ENCODE results near the gene ELOF1. TPM values are rescaled to one million over a fixed set of nuclear protein-coding genes. Genes with fewer than 3 reads are reported as not detected.
A peak's percentile ranks its signal among the peaks of the same experiment; 100 is the strongest.
"Not testable (repeated sequence)": the region's sequence is repeated elsewhere in the genome, so short reads cannot be mapped to it uniquely, and the experiment has no call there.

The ELOF1 gene
- total RNA-seq: 49.2 and 49.9 TPM in 2 replicates
- long read RNA-seq, transcript ELOF1-201 (4 exons, 1,019 nt): major isoform, 20 of 26 reads
- long read RNA-seq, partial matches to known transcripts: 2 of 26 reads
- long read RNA-seq, other reads (novel, unspliced or antisense): 4 of 26 reads

DNA sequence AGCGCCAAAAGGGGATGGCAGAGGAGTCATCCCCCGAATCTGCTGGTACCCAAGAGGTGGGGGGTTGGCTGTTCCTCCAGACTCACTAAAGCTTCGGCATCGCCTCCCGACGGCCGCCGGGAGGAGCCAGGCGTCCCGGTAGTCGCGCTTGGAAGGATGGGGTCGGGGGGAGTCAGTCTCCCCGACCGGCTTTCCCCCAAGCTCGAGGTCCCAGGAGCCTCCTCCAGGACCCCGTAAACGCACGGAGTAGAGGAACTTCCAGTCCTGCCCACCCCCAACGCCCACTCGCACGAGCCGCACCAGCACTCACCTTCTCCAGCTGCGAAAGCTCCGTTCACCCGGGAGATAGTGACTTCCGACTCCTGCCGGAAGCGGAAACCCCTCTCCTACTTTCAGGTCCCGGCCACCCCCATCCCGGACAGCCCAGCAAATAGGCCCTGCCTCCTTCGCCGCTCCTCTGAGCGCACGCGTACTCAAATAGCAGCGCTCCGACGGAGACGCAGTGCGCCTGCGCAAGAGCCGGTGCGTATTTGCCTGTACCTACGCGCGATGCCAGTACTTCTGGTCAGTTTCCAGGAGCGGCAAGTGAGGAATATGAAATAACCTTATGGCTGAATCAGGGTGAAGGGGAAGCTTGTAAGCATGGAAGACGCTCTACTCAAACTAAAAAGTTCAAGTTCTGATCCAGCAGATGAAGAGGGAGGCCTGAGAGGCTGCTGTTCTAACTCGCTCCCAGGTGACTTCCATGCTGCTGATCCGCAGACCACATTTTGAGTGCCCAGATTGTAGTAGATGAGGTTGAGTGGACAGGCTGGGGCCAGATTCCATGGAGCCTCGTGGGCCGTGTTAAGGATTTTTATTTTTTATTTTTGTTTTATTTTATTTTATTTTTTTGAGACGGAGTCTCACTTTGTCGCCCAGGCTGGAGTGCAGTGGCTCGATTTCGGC is at the start of gene ELOF1:
ELOF1 (minus strand) TSS at position 350 of the 948 bp plus-strand sequence. CDS start 4,883 bp downstream, outside the sequence.
- peak within 1 kb of the TSS; percentile 84 for H3K27ac Mint-ChIP-seq (ENCODE audit: unreplicated experiment)
- H3K36me3 Mint-ChIP-seq (ENCODE audit: unreplicated experiment): peaks cover 5% of the 10 kb centered on the region
- peak within 1 kb of the TSS; percentile 96 for H3K4me3 Mint-ChIP-seq (ENCODE audit: unreplicated experiment)
- no peaks in the 10 kb centered on the region for H3K27me3 Mint-ChIP-seq (ENCODE audit: unreplicated experiment)
- DNase-seq (ENCODE audit: extremely low spot score, unreplicated experiment): peak; percentile 99
- TF ChIP-seq, protein P1, sequence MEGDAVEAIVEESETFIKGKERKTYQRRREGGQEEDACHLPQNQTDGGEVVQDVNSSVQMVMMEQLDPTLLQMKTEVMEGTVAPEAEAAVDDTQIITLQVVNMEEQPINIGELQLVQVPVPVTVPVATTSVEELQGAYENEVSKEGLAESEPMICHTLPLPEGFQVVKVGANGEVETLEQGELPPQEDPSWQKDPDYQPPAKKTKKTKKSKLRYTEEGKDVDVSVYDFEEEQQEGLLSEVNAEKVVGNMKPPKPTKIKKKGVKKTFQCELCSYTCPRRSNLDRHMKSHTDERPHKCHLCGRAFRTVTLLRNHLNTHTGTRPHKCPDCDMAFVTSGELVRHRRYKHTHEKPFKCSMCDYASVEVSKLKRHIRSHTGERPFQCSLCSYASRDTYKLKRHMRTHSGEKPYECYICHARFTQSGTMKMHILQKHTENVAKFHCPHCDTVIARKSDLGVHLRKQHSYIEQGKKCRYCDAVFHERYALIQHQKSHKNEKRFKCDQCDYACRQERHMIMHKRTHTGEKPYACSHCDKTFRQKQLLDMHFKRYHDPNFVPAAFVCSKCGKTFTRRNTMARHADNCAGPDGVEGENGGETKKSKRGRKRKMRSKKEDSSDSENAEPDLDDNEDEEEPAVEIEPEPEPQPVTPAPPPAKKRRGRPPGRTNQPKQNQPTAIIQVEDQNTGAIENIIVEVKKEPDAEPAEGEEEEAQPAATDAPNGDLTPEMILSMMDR (IDR thresholded peaks at IDR 0.05): peak; percentile 51
- H3K4me1 Mint-ChIP-seq (ENCODE audit: unreplicated experiment): peaks cover 29% of the 10 kb centered on the region
- no peaks in the 10 kb centered on the region for H3K9me3 Mint-ChIP-seq (ENCODE audit: unreplicated experiment)

DNA sequence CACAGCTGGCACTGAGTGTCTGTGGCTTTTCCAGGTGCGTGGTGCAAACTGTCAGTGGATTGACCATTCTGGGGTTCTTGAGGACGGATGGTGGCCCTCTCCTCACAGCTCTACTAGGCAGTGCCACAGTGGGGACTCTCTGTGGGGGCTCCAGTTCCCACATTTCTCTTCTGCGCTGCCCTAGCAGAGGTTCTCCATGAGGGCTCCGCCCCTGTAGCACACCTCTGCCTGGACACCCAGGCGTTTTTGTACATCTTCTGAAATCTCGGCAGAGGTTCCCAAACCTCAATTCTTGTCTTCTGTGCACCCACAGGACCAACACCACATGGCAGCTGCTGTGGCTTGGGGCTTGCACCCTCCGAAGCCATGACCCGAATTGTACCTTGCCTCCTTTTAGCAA is 47.5 kb upstream of the ELOF1 start:
- H3K36me3 Mint-ChIP-seq (ENCODE audit: unreplicated experiment): peaks cover 32% of the 10 kb centered on the region
- peaks cover 10% of the 10 kb centered on the region for H3K4me1 Mint-ChIP-seq (ENCODE audit: unreplicated experiment)
- H3K27ac Mint-ChIP-seq (ENCODE audit: unreplicated experiment): no peak overlapping the region
- no peak overlapping the region for H3K4me3 Mint-ChIP-seq (ENCODE audit: unreplicated experiment)
- no peaks in the 10 kb centered on the region for H3K9me3 Mint-ChIP-seq (ENCODE audit: unreplicated experiment)
- TF ChIP-seq, protein P1 (IDR thresholded peaks at IDR 0.05): no peak
- H3K27me3 Mint-ChIP-seq (ENCODE audit: unreplicated experiment): no peaks in the 10 kb centered on the region
- DNase-seq (ENCODE audit: extremely low spot score, unreplicated experiment): no peak

- Mint-ChIP-seq H3K27ac (ENCODE audit: unreplicated experiment) (peak overlapping the region; percentile 80), H3K4me1 (ENCODE audit: unreplicated experiment) (peaks cover 45% of the 10 kb centered on the region), H3K36me3 (ENCODE audit: unreplicated experiment) (peaks cover 20% of the 10 kb centered on the region)
- H3K9me3 Mint-ChIP-seq (ENCODE audit: unreplicated experiment); H3K27me3 Mint-ChIP-seq (ENCODE audit: unreplicated experiment); H3K4me3 Mint-ChIP-seq (ENCODE audit: unreplicated experiment); DNase-seq (ENCODE audit: extremely low spot score, unreplicated experiment): not testable (repeated sequence)
Measured at GRCh38 chr19:11599704-11600103, 40.7 kb upstream of the ELOF1 start.

- Mint-ChIP-seq H3K27me3 (ENCODE audit: unreplicated experiment) (no peaks in the 10 kb centered on the region), H3K4me1 (ENCODE audit: unreplicated experiment) (peaks cover 45% of the 10 kb centered on the region), H3K27ac (ENCODE audit: unreplicated experiment) (peak overlapping the region; percentile 80), H3K36me3 (ENCODE audit: unreplicated experiment) (peaks cover 14% of the 10 kb centered on the region), H3K4me3 (ENCODE audit: unreplicated experiment) (peak overlapping the region; percentile 98), H3K9me3 (ENCODE audit: unreplicated experiment) (no peaks in the 10 kb centered on the region)
- TF ChIP-seq, protein P1 (IDR thresholded peaks at IDR 0.05): no peak
- DNase-seq (ENCODE audit: extremely low spot score, unreplicated experiment): no peak
Measured at GRCh38 chr19:11598746-11599145, 39.7 kb upstream of the ELOF1 start.

DNA sequence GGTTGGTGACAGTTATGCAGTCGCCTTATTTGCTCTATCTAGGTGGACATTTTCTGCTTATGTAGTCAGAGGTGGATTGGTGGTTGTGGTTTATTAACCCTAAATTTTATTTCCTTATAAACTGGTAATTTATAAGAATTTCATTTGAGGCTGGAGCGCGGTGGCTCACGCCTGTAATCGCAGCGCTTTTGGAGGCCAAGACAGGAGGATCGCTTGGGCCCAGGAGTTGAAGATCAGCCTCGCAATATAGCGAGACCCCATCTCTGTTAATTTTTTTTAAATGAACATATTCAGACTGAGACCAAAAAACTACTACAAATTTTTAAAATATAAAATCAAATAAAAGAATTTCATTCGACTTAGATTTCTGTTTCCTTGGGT is 39.1 kb upstream of the ELOF1 start:
- Mint-ChIP-seq H3K27me3 (ENCODE audit: unreplicated experiment) (no peaks in the 10 kb centered on the region), H3K4me3 (ENCODE audit: unreplicated experiment) (peak overlapping the region; percentile 98), H3K27ac (ENCODE audit: unreplicated experiment) (peak overlapping the region; percentile 96), H3K9me3 (ENCODE audit: unreplicated experiment) (no peaks in the 10 kb centered on the region), H3K36me3 (ENCODE audit: unreplicated experiment) (peaks cover 13% of the 10 kb centered on the region), H3K4me1 (ENCODE audit: unreplicated experiment) (peaks cover 45% of the 10 kb centered on the region)
- no peak for DNase-seq (ENCODE audit: extremely low spot score, unreplicated experiment)
- TF ChIP-seq, protein P1 (IDR thresholded peaks at IDR 0.05): no peak
